Prostate gland (tissue), 2 donors: Measurements from ENCODE around the gene FEN1. TPM values are rescaled to one million over a fixed set of nuclear protein-coding genes. Genes with fewer than 3 reads are reported as not detected.

Experiments used
- DNase-seq: peaks from one replicate; pipeline ENCODE4 v3.0.0-alpha.2; 2019; ENCODE audit warnings: low spot score
- H3K27ac ChIP-seq, 2 donors: fragments of 200-600 bp; sonication (generic); 2 replicates each; pipeline ENCODE4 v1.5.1; 2017 to 2019
- H3K27me3 ChIP-seq: fragments of 200-600 bp; sonication (generic); replicated peaks from 2 replicates; pipeline ENCODE4 v1.5.1; 2019; ENCODE audit not compliant: insufficient read depth
- H3K36me3 ChIP-seq, 2 donors: fragments of 200-600 bp; sonication (generic); 1 replicate in 1 of 2; 2 replicates in 1 of 2; pipeline versions ENCODE4 v1.5.1 to v1.8.1; 2017 to 2019
- H3K4me1 ChIP-seq: fragments of 200-600 bp; sonication (generic); replicated peaks from 2 replicates; pipeline ENCODE4 v1.5.1; 2019
- H3K4me3 ChIP-seq, 2 donors: fragments of 200-600 bp; sonication (generic); 2 replicates each; pipeline ENCODE4 v1.5.1; 2017 to 2019
- H3K9me3 ChIP-seq: fragments of 200-600 bp; sonication (generic); 2 replicates; pipeline ENCODE4 v1.5.1; 2017
- CTCF ChIP-seq, 4 experiments: fragments of 200-600 bp in 2 of 4; fragments of 450-650 bp in 2 of 4; sonication (generic) in 2 of 4; IDR thresholded peaks; 1 replicate in 3 of 4; 2 replicates in 1 of 4; pipeline ENCODE4 v1.5.1; 2016 to 2019; ENCODE audit warnings: antibody characterized with exemption in 4 of 4, mild to moderate bottlenecking in 2 of 4, moderate library complexity in 2 of 4
- POLR2A ChIP-seq: fragments of 450-650 bp; IDR thresholded peaks from one replicate; pipeline ENCODE4 v1.6.1; 2016; ENCODE audit warnings: antibody characterized with exemption, mild to moderate bottlenecking
- POLR2AphosphoS5 ChIP-seq: sonication (generic); formaldehyde crosslinking; IDR thresholded peaks from one replicate; pipeline ENCODE4 v1.6.1; 2017; ENCODE audit warnings: antibody characterized with exemption
- WGBS: methylation state at CpG from one replicate; pipeline ENCODE4 v1.1.5; 2018; 5-methylcytosine and 5-hydroxymethylcytosine counted together
- intact Hi-C: fragments of 100-400 bp; cut with DNase I; formaldehyde crosslinking; loops from one replicate; pipeline ENCODE4 v1.14.2; 2022
- total RNA-seq, 2 donors: library from RNA; depleted of rRNA; stranded (reverse); fragments of >200 nt; gene quantifications; one replicate each; pipeline ENCODE4 v1.1.0, GENCODE V29; 2016

The FEN1 gene
- total RNA-seq, 2 donors from 2014 or later, result 12.8 to 18.4 TPM

- H3K27ac ChIP-seq, result no peak overlapping the region
- WGBS, result 95% methylated on average over 8 of the region's 8 CpGs
Observed at GRCh38 chr11:61836193-61836592, 43.5 kb downstream of the FEN1 start.

GRCh38 chr11:61837411-61838005 lies 44.8 kb downstream of the FEN1 start:
- intact Hi-C loops, result no loop called here
- Histone ChIP-seq H3K36me3 (no peaks in the 10 kb centered on the region), H3K27me3 (no peaks in the 10 kb centered on the region), H3K4me3 (no peak overlapping the region), H3K4me1 (peaks cover under 1% of the 10 kb centered on the region), H3K9me3 (no peaks in the 10 kb centered on the region), H3K27ac (no peak overlapping the region)
- no peak for TF ChIP-seq POLR2A
- no peak for TF ChIP-seq POLR2AphosphoS5
- no peak for TF ChIP-seq CTCF (IDR thresholded peaks at IDR 0.05)
- WGBS, result 92% methylated on average over 15 of the region's 15 CpGs
- DNase-seq, result no peak

More at GRCh38 chr11:61836193-61836592, 43.5 kb downstream of the FEN1 start:
- no peak for DNase-seq
- peaks cover 7% of the 10 kb centered on the region for H3K4me1 ChIP-seq
- TF ChIP-seq POLR2A, result no peak
- no peak for TF ChIP-seq POLR2AphosphoS5
- TF ChIP-seq CTCF (IDR thresholded peaks at IDR 0.05), result no peak
- H3K27me3 ChIP-seq, result no peaks in the 10 kb centered on the region
- no peaks in the 10 kb centered on the region for H3K36me3 ChIP-seq
- no peaks in the 10 kb centered on the region for H3K9me3 ChIP-seq
- no peak overlapping the region for H3K4me3 ChIP-seq
- intact Hi-C loops, result no loop called here

DNA sequence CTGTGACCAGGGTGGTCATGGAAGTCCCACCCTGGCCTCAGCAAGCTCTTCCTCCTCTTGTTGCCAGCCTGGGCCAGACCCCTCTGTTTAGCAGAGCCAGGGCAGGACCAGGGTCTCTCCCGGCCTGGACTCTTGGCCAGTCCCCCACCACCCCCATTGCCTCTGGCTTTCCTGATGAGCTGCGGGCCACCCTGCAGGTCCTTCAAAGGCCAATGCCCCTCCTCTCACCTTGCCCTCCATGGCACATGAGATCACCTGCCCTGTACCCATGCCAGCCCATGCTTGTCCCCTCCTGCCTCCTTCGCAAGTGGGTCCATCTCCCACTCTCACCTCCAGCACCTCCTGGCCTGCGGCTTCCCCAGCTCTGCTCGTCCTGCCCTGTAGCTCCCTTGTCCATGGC lies 45.8 kb downstream of the FEN1 start:
- peaks cover 0 to 2% of the 10 kb centered on the region in 2 donors for H3K36me3 ChIP-seq
- intact Hi-C loops, result no loop called here
- DNase-seq, result no peak
- H3K9me3 ChIP-seq, result no peaks in the 10 kb centered on the region
- H3K4me3 ChIP-seq, result no peak overlapping the region
- 97% methylated on average over 5 of the region's 5 CpGs for WGBS
- no peaks in the 10 kb centered on the region for H3K4me1 ChIP-seq
- TF ChIP-seq POLR2A, result no peak
- no peak for TF ChIP-seq CTCF (IDR thresholded peaks at IDR 0.05)
- no peak for TF ChIP-seq POLR2AphosphoS5
- H3K27ac ChIP-seq, result no peak overlapping the region
- H3K27me3 ChIP-seq, result no peaks in the 10 kb centered on the region

- no peak for DNase-seq
- no peaks in the 10 kb centered on the region for H3K4me1 ChIP-seq
- WGBS, result 92% methylated on average over 10 of the region's 10 CpGs
- H3K27me3 ChIP-seq, result no peaks in the 10 kb centered on the region
- no peak overlapping the region for H3K27ac ChIP-seq
- peaks cover 0 to 2% of the 10 kb centered on the region in 2 donors for H3K36me3 ChIP-seq
- intact Hi-C loops, result no loop called here
- H3K4me3 ChIP-seq, result no peak overlapping the region
- H3K9me3 ChIP-seq, result no peaks in the 10 kb centered on the region
- TF ChIP-seq POLR2A, result no peak
- TF ChIP-seq POLR2AphosphoS5, result no peak
- TF ChIP-seq CTCF (IDR thresholded peaks at IDR 0.05), result no peak
Observed at GRCh38 chr11:61838921-61839320, 46.2 kb downstream of the FEN1 start.

DNA sequence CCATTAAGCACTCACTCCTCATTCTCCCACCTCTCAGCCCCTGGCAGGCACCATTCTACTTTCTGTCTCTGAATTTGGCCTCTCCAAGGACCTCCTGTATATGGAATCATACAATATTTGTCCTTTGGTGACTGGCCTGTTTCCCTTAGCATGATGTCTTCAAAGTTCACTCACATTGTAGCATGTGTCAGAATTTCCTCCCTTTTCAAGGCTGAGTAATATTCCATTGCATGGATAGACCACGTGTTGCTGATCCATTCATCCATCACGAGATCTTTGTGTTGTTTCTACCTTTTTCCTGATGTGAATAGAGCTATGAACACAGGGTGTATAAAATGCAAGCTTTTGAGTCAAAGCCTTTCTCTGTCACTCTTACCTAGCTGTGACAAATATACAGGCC lies 47.0 kb downstream of the FEN1 start:
- Histone ChIP-seq H3K4me3 (no peak overlapping the region), H3K4me1 (no peaks in the 10 kb centered on the region), H3K9me3 (no peaks in the 10 kb centered on the region), H3K36me3 (peaks cover 0 to 2% of the 10 kb centered on the region in 2 donors), H3K27ac (no peak overlapping the region), H3K27me3 (no peaks in the 10 kb centered on the region)
- no peak for TF ChIP-seq POLR2A
- TF ChIP-seq CTCF (IDR thresholded peaks at IDR 0.05), result no peak
- TF ChIP-seq POLR2AphosphoS5, result no peak
- DNase-seq, result no peak
- 95% methylated on average over 2 of the region's 2 CpGs for WGBS
- intact Hi-C loops, result no loop called here
